ENCODE measurements around the gene GLRB. TPM values are rescaled to one million over a fixed set of nuclear protein-coding genes. Genes with fewer than 3 reads are reported as not detected.
A peak's percentile ranks its signal among the peaks of the same experiment; 100 is the strongest.

The GLRB gene
- total RNA-seq, 1 donor from 2014 or later = 8.4 TPM

GRCh38 chr4:157220371-157220881 lies 144.5 kb downstream of the GLRB start, which contains the start of gene GRIA2:
TSS of gene GRIA2 (plus strand) at chr4:157220728. CDS start at chr4:157221043, 315 bp downstream.
- peak; percentile 85 for DNase-seq (ENCODE audit: low read depth, low spot score)
- H3K4me1 Mint-ChIP-seq = peaks cover 30% of the 10 kb centered on the region
- no peaks in the 10 kb centered on the region for H3K36me3 Mint-ChIP-seq (ENCODE audit: low read depth)
- H3K9me3 Mint-ChIP-seq = no peaks in the 10 kb centered on the region
- peak within 1 kb of the TSS; percentile 89 for H3K4me3 Mint-ChIP-seq
- no peak for TF ChIP-seq CTCF (conservative IDR thresholded peaks at IDR 0.05)
- no peak within 1 kb of the TSS for H3K27ac Mint-ChIP-seq (ENCODE audit: unreplicated experiment)
- peaks cover 75% of the 10 kb centered on the region for H3K27me3 Mint-ChIP-seq (ENCODE audit: low read depth)

- peaks cover 72% of the 10 kb centered on the region for H3K27me3 Mint-ChIP-seq (ENCODE audit: low read depth)
Measured at GRCh38 chr4:157221426-157221894, 145.5 kb downstream of the GLRB start.

More at GRCh38 chr4:157221426-157221894, 145.5 kb downstream of the GLRB start:
- TF ChIP-seq CTCF (conservative IDR thresholded peaks at IDR 0.05) = no peak
- no peaks in the 10 kb centered on the region for H3K9me3 Mint-ChIP-seq
- peak; percentile 1 for DNase-seq (ENCODE audit: low read depth, low spot score)
- H3K36me3 Mint-ChIP-seq (ENCODE audit: low read depth) = no peaks in the 10 kb centered on the region
- H3K27ac Mint-ChIP-seq (ENCODE audit: unreplicated experiment) = no peak overlapping the region
- H3K4me3 Mint-ChIP-seq = peak overlapping the region; percentile 89
- H3K4me1 Mint-ChIP-seq = peaks cover 30% of the 10 kb centered on the region

Other genes starting within 250 kb of the GLRB start
- gene PDGFC, start 104.4 kb upstream of the GLRB start, total RNA-seq = 18.9 and 19.1 TPM in 2 replicates
- gene GRIA2, start 144.6 kb downstream of the GLRB start, total RNA-seq = 2.7 and 2.9 TPM in 2 replicates

Measured in neural crest cell (in vitro differentiated cells).